T follicular helper cell (primary cell): Measurements from ENCODE around the gene FNBP1.
"Not testable (repeated sequence)": the region's sequence is repeated elsewhere in the genome, so short reads cannot be mapped to it uniquely, and the experiment has no call there.

Experiments used
- DNase-seq: peaks from one replicate; pipeline ENCODE4 v3.0.0-alpha.2; 2020; ENCODE audit warnings: low read depth

Gene FNBP1

DNA sequence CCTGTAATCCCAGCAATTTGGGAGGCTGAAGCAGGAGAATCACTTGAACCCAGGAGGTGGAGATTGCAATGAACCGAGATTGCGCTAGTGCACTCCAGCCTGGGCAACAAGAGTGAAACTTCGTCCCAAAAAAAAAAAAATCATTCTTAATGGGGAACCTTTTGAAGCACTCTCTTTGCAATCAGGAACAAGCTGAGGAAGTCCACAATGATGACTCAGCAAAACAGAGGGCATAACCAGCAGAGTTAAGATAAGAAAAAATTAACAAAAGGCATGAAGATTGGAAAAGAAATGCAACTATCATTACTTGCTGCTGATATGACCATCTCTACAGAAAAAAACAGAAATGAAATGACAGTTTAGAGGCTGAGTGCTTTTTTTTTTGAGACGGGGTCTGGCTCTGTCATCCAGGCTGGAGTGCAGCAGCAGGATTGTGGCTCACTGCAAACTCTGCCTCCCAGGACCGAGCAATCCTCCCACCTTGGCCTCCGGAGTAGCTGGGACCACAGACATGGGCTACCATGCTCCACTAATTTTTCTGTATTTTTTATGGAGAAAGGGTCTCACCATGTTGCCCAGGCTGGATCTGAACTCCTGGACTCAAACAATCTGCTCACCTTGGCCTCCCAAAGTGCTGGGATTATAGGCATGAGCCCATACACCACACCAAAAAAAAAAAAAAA lies 88.0 kb downstream of the FNBP1 start:
- no peak for DNase-seq

DNA sequence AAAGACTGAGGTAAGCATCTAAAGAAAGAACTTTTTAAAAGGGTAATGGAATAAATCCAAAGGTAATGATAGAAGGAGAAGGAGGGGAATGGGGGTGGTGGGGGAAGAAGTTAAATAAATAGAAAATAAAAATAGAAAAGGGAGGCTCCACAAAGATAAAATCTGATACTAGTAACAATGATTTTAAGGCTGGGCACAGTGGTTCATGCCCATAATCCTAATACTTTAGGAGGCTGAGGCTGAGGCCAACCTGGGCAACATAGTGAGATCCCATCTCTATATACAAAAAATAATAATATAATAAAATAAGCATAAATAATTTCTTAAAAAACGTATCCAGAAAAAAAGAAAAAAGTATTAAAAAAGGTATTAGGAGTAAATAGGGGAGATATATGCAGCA lies 89.3 kb downstream of the FNBP1 start:
- DNase-seq: no peak

GRCh38 chr9:129952337-129952736 lies 90.7 kb downstream of the FNBP1 start:
- DNase-seq: no peak

DNA sequence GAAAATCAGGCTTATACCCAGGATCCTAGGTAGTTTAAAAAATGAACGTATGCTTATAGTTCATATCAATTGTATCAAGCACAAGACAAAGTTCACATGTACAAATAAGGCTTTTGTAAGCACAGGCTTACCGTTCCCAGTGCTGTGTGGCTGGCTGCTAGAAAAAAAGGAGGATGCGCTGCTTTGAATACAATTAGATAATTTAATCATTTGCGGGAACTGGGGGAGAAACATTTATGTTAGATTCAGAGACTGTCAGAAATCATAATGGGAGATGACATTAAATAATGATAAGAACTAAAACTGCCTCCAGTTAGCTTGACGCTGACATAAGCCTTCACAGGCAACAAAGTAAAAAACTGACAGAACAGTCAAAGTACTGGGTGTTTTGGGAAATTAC lies 93.2 kb downstream of the FNBP1 start:
- no peak for DNase-seq

GRCh38 chr9:129948626-129949025 lies 94.4 kb downstream of the FNBP1 start:
- DNase-seq: not testable (repeated sequence)

DNA sequence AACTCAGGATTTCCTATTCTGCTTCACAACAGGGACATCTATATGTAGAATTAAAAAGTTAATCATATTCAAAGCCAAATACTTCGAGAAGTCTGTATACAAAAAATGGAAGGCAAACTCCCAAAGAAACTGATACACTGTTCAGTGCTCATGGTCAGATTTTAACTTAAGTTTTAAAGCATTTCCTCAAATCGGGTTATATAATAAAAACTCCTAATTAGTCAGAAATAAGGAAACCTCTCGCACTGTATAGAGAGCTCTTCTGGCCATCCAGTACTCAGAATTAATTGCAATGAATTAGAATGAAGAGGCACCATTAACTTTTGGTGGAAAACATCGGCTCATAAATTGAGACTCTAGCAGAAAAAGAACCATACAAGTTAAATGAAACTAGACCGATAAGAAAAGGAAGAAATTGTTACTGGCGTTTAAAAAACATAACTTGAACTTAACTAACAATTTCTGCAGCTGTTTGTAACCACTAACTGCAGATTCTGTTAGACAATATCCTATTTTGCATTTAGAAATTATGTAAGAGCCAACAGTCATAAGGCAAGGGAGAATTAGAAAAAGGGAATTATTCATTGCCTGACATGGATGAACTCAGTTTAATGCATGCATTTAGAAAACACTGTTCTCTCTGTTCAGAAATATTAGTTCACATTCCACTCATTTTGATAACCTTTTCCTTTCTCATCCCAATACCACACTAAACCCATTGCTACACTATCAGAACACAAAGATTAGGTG lies 96.6 kb downstream of the FNBP1 start:
- DNase-seq: no peak

- DNase-seq: no peak
These were observed 97.7 kb downstream of the FNBP1 start for GRCh38 chr9:129945314-129945713.

GRCh38 chr9:129944506-129945116 lies 98.4 kb downstream of the FNBP1 start:
- peak; percentile 42 for DNase-seq

DNA sequence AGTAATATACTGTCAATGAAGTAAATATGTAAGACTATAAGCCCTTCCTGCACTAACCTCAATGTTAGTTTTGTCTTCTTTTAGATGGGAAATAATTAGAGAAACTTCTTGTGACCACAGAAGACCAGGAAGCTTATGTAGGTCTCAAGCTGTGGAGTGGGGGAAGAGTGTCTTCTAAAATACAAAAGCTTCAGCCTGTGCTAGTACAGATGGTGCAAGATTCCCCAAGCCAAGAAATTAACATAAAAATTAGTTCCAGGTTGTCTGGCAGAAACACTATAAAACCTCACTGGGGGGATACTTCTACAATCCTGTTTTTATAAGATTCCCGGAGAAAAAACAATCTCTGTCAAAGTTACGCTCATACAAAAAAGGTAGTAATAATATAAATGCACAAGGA lies 103.6 kb downstream of the FNBP1 start:
- no peak for DNase-seq

DNA sequence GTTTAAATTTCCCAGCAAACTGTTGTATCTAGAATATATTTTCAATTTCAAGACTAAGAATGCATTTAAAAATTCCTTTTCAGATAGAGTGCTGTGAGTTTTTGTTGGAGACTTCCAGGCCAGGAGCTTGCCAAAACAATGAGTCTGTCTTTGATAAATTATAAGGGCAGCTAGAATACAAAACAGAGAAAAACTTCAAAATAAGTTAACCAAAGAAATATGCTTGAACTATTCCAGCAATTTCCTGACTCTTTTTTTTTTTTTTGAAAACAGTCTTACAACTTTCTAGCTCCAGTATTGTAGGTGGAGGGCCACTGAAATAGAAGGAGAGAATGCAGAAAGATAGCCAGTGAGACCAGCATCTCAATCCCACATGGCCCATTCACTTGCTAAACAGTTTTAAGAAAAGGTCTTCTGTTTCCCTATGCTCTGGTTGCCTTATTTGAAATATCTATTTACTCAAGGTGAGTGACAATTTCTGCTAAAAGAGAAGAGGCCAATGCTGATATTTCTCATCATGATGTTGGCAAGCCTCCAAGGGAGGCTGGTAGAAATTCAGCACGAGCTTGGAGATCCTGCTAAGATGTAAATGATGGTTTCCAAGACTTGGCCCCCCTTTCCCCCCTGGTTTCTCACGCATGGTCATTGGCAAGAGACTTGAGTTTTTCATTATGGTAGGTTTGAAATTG lies 104.6 kb downstream of the FNBP1 start:
- no peak for DNase-seq

- not testable (repeated sequence) for DNase-seq
These were observed 105.1 kb downstream of the FNBP1 start for GRCh38 chr9:129937879-129938278.

- no peak for DNase-seq
These were observed 106.8 kb downstream of the FNBP1 start for GRCh38 chr9:129936222-129936621.

- no peak for DNase-seq
These were observed 108.2 kb downstream of the FNBP1 start for GRCh38 chr9:129934780-129935179.

GRCh38 chr9:129934041-129934591 lies 108.9 kb downstream of the FNBP1 start:
- DNase-seq: no peak

GRCh38 chr9:129933185-129934040 lies 109.6 kb downstream of the FNBP1 start:
- DNase-seq: no peak

GRCh38 chr9:129932303-129933151 lies 110.5 kb downstream of the FNBP1 start:
- no peak for DNase-seq

- DNase-seq: no peak
These were observed 112.2 kb downstream of the FNBP1 start for GRCh38 chr9:129930743-129931142.

DNA sequence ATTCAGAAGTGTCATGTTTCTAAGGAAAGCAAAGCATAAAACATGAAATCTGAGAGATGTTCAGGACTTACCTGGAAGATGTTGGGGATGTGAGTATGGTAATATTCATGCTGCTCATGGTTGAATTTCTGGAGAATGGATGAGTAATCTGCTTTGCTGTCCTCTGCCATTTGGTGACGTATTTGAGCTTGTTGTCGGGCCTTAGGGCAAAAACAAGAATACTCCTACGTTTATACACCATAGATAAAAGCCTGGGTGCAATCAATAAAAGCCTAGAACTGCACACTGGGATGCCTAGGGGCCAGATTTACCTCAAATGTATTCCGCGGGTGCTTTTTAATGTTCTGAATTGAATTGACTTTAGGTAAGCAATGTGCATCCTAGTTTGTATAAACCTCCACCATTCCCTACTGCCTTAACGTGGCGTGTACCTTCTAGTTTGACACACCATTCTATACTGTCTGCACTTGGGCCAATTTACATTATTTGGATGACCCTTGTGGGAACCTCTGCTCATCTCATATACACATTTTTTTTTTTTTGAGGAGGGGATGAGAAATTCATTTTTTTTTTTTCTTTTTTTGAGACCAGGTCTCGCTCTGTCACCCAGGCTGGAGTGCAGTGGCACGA lies 113.4 kb downstream of the FNBP1 start:
- no peak for DNase-seq

DNA sequence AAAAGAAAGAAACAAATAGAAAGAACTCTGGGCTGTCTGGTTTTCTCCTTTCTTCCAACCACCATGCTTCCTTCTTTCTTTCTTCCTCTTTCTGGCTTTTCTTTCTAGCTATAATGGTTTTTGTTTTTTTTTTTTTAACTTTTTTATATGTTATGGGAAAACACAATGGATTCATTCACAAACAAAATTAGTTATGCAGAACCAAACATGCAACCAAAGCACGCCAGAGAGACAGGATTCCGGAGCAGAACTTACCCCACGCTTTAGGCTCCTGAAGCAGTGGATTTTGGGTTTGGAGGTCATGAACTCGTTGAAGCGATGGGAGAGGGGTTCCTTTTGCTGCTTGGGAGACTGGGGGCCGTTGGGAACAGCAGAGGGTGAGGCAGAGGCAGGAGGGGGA lies 119.4 kb downstream of the FNBP1 start:
- no peak for DNase-seq

DNA sequence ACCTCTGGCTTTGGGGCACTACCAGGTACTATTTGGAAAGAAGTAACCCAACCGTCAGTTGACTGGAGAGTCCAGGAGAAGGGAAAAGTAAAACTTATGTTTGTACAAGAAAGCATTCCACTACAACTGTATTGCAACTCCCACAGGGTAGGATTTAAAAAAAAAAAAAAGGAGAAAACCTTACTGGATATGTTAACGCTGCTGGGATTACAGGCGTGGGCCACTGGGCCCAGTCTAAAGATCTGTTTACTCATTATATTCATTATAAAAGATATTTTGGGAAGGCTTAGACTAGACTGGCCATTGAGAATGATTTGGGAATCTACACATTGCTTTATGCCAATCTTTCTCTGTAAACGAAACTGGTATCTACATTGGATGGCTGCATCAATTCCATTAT lies 121.1 kb downstream of the FNBP1 start:
- no peak for DNase-seq
